DND-41 (cell line): ENCODE data around the gene SMOC2.

ENCODE experiments used
- ATAC-seq: fragments of 200-7000 bp; cut with Tn5 transposase; 3 replicates; pipeline ENCODE4 v1.9.1; 2021; ENCODE audit warnings: low read depth; ENCODE audit not compliant: insufficient read depth
- DNase-seq: peaks from one replicate; pipeline ENCODE4 v3.0.0-alpha.2; 2020
- H2AFZ ChIP-seq: 2 replicates; pipeline ENCODE4 v1.6.0; 2012; ENCODE audit warnings: low read depth, low read length
- H3K27ac ChIP-seq: 2 replicates; pipeline ENCODE4 v1.5.1; 2012; ENCODE audit warnings: low read length, inconsistent platforms
- H3K27me3 ChIP-seq: fragments of 200-600 bp; sonication (generic); 2 replicates; pipeline ENCODE4 v1.6.0; 2012; ENCODE audit warnings: low read length, mild to moderate bottlenecking, inconsistent platforms; ENCODE audit not compliant: insufficient read depth, poor library complexity
- H3K36me3 ChIP-seq: 2 replicates; pipeline ENCODE4 v1.5.1; 2012; ENCODE audit warnings: low read length, inconsistent platforms; ENCODE audit not compliant: insufficient read depth
- H3K4me1 ChIP-seq: 2 replicates; pipeline ENCODE4 v1.5.1; 2012; ENCODE audit warnings: mild to moderate bottlenecking, low read length; ENCODE audit not compliant: insufficient read depth
- H3K4me2 ChIP-seq: 2 replicates; pipeline ENCODE4 v1.6.0; 2012; ENCODE audit warnings: mild to moderate bottlenecking, moderate library complexity, low read length, inconsistent platforms; ENCODE audit not compliant: insufficient read depth
- H3K4me3 ChIP-seq, 2 experiments: fragments of 200-600 bp in 1 of 2; shearing (Covaris generic) in 1 of 2; 2 replicates each; pipeline ENCODE4 v1.5.1; 2012 to 2016; ENCODE audit warnings: inconsistent platforms in 2 of 2, low read length in 2 of 2, mild to moderate bottlenecking in 2 of 2, low read depth in 1 of 2, moderate library complexity in 1 of 2
- H3K79me2 ChIP-seq: 2 replicates; pipeline ENCODE4 v1.6.0; 2012; ENCODE audit warnings: low read length, inconsistent platforms; ENCODE audit not compliant: insufficient read depth
- H3K9ac ChIP-seq: 2 replicates; pipeline ENCODE4 v1.6.0; 2012; ENCODE audit warnings: low read depth, mild to moderate bottlenecking, inconsistent platforms, low read length, moderate library complexity
- H3K9me3 ChIP-seq: 2 replicates; pipeline ENCODE4 v1.5.1; 2012; ENCODE audit warnings: low read length, moderate library complexity, mild to moderate bottlenecking, inconsistent platforms; ENCODE audit not compliant: insufficient read depth, severe bottlenecking
- H4K20me1 ChIP-seq: 2 replicates; pipeline ENCODE4 v1.6.0; 2012; ENCODE audit warnings: low read length; ENCODE audit not compliant: insufficient read depth
- EZH2 ChIP-seq: IDR thresholded peaks from 3 replicates; pipeline ENCODE4 v1.6.1; 2012; ENCODE audit warnings: borderline replicate concordance, low read depth, mild to moderate bottlenecking, moderate library complexity, low read length, inconsistent platforms; ENCODE audit not compliant: severe bottlenecking
- TF ChIP-seq, protein P1 (sequence below): IDR thresholded peaks from 2 replicates; pipeline ENCODE4 v1.5.1; 2012; ENCODE audit warnings: borderline replicate concordance, low read length, moderate library complexity, mild to moderate bottlenecking; ENCODE audit not compliant: poor library complexity, severe bottlenecking; ENCODE audit errors: extremely low read depth

Gene SMOC2

DNA sequence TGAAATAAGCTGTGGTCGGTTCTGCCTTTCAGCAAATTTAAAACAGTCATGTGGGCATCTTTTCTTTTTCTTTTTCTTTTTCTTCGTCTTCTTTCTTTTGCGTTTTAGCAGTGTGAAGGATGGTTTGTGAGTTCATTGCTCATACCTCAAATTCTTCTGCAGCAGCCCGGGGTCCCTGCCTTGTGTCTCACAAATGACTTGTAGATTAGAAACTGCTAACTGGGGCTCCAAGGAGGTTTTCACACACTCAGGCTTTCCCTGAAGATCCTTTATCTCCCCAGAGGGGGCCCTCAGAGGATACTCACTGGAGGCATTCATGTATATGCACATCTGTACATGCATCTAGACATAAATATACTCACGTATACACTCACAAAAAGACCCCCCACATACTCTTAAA lies 1.7 kb downstream of the SMOC2 start:
- no peak overlapping the region for H3K4me2 ChIP-seq
- H3K36me3 ChIP-seq: no peaks in the 10 kb centered on the region
- H3K79me2 ChIP-seq: no peaks in the 10 kb centered on the region
- no peaks in the 10 kb centered on the region for H3K9me3 ChIP-seq
- DNase-seq (no peak), ATAC-seq (no peak)
- no peak overlapping the region for H3K9ac ChIP-seq
- no peaks in the 10 kb centered on the region for H3K4me1 ChIP-seq
- H2AFZ ChIP-seq: no peak overlapping the region
- H3K27me3 ChIP-seq: no peaks in the 10 kb centered on the region
- H3K4me3 ChIP-seq: no peak overlapping the region
- TF ChIP-seq EZH2: no peak
- TF ChIP-seq, protein P1, sequence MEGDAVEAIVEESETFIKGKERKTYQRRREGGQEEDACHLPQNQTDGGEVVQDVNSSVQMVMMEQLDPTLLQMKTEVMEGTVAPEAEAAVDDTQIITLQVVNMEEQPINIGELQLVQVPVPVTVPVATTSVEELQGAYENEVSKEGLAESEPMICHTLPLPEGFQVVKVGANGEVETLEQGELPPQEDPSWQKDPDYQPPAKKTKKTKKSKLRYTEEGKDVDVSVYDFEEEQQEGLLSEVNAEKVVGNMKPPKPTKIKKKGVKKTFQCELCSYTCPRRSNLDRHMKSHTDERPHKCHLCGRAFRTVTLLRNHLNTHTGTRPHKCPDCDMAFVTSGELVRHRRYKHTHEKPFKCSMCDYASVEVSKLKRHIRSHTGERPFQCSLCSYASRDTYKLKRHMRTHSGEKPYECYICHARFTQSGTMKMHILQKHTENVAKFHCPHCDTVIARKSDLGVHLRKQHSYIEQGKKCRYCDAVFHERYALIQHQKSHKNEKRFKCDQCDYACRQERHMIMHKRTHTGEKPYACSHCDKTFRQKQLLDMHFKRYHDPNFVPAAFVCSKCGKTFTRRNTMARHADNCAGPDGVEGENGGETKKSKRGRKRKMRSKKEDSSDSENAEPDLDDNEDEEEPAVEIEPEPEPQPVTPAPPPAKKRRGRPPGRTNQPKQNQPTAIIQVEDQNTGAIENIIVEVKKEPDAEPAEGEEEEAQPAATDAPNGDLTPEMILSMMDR: no peak
- H3K27ac ChIP-seq: no peak overlapping the region
- no peaks in the 10 kb centered on the region for H4K20me1 ChIP-seq

DNA sequence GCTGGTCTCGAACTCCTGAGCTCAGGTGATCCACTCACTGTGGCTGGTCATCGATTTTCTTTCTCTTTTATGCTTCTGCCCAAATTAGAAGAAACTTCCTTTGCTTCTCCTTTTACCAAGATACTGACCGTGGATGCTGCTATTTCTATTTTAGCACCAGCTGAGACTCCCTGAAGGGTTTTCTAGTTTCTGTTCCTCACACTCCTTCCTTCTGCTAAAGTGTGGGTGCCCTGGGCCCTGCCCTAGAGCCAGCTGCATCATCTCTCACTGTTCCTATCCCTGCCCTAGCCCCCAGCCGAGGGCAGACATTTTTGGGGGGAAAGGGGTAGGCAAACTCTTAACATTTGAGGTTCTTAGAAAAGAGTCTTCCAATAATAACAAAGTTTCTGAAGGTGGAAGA lies 6.3 kb downstream of the SMOC2 start:
- Histone ChIP-seq H3K4me1 (no peaks in the 10 kb centered on the region), H3K36me3 (no peaks in the 10 kb centered on the region), H3K27ac (no peak overlapping the region), H3K79me2 (no peaks in the 10 kb centered on the region), H3K4me2 (no peak overlapping the region), H4K20me1 (no peaks in the 10 kb centered on the region), H3K9ac (no peak overlapping the region), H2AFZ (no peak overlapping the region), H3K4me3 (no peak overlapping the region), H3K9me3 (no peaks in the 10 kb centered on the region), H3K27me3 (no peaks in the 10 kb centered on the region)
- ATAC-seq (no peak), DNase-seq (no peak)
- TF ChIP-seq, protein P1: no peak
- TF ChIP-seq EZH2: no peak

DNA sequence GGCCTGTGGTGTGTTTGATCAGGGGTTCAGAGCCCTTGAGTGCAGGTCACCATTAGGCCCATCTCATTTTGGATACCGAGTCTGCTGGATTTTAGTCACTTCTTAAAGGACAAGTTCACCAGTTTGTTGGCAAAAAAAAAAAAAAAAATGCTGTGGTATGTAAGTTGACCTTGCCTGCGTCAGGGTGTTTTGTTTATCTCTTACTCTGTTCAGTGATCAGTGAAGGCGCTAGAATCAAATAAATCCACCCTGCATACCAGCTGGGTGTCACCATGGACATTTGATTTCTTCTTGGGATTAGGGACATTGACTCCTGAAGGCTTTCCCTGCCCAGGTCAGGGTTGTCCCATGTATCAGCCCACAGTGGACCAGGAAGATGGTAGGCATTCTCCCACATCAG lies 6.7 kb downstream of the SMOC2 start:
- no peaks in the 10 kb centered on the region for H3K4me1 ChIP-seq
- TF ChIP-seq EZH2: no peak
- TF ChIP-seq, protein P1: no peak
- ATAC-seq (no peak), DNase-seq (no peak)
- no peaks in the 10 kb centered on the region for H4K20me1 ChIP-seq
- H3K9me3 ChIP-seq: no peaks in the 10 kb centered on the region
- H3K4me3 ChIP-seq: no peak overlapping the region
- H3K27ac ChIP-seq: no peak overlapping the region
- no peaks in the 10 kb centered on the region for H3K79me2 ChIP-seq
- H3K27me3 ChIP-seq: no peaks in the 10 kb centered on the region
- no peak overlapping the region for H3K4me2 ChIP-seq
- H2AFZ ChIP-seq: no peak overlapping the region
- no peak overlapping the region for H3K9ac ChIP-seq
- no peaks in the 10 kb centered on the region for H3K36me3 ChIP-seq
